Hepatocyte (in vitro differentiated cells): ENCODE data around the gene ART3. TPM values are rescaled to one million over a fixed set of nuclear protein-coding genes. Genes with fewer than 3 reads are reported as not detected.

Experiments
- DNase-seq: peaks from one replicate; pipeline ENCODE4 v3.0.0-alpha.2; 2016; ENCODE audit warnings: low spot score
- H2AFZ ChIP-seq: fragments of 200-600 bp; sonication (generic); 2 replicates; pipeline ENCODE4 v1.6.0; 2016; ENCODE audit warnings: antibody characterized with exemption, mild to moderate bottlenecking
- H3K27ac ChIP-seq: fragments of 200-600 bp; sonication (generic); 2 replicates; pipeline ENCODE4 v1.5.1; 2016; ENCODE audit warnings: mild to moderate bottlenecking
- H3K27me3 ChIP-seq: fragments of 200-600 bp; sonication (generic); 2 replicates; pipeline ENCODE4 v1.6.1; 2016
- H3K36me3 ChIP-seq: fragments of 200-600 bp; sonication (generic); replicated peaks from 2 replicates; pipeline ENCODE4 v1.5.1; 2016; ENCODE audit warnings: low read depth; ENCODE audit not compliant: insufficient read depth
- H3K4me1 ChIP-seq: fragments of 200-600 bp; sonication (generic); 2 replicates; pipeline ENCODE4 v1.5.1; 2016; ENCODE audit warnings: mild to moderate bottlenecking, moderate library complexity; ENCODE audit not compliant: insufficient read depth
- H3K4me2 ChIP-seq: fragments of 200-600 bp; sonication (generic); 2 replicates; pipeline ENCODE4 v1.6.0; 2016
- H3K4me3 ChIP-seq: fragments of 200-600 bp; sonication (generic); 2 replicates; pipeline ENCODE4 v1.5.1; 2016; ENCODE audit warnings: mild to moderate bottlenecking
- H3K79me2 ChIP-seq: fragments of 200-600 bp; sonication (generic); 2 replicates; pipeline ENCODE4 v1.6.0; 2017; ENCODE audit warnings: mild to moderate bottlenecking
- H3K9me2 ChIP-seq: fragments of 200-600 bp; sonication (generic); replicated peaks from 2 replicates; pipeline ENCODE4 v1.6.0; 2017; ENCODE audit warnings: mild to moderate bottlenecking; ENCODE audit not compliant: insufficient read depth
- H3K9me3 ChIP-seq: fragments of 200-600 bp; sonication (generic); 2 replicates; pipeline ENCODE4 v1.5.1; 2016; ENCODE audit warnings: low read depth, mild to moderate bottlenecking
- H4K20me1 ChIP-seq: fragments of 200-600 bp; sonication (generic); 2 replicates; pipeline ENCODE4 v1.6.0; 2016; ENCODE audit warnings: mild to moderate bottlenecking; ENCODE audit not compliant: insufficient read depth, poor library complexity, severe bottlenecking
- EZH2 ChIP-seq: fragments of 200-600 bp; sonication (generic); IDR thresholded peaks from 2 replicates; pipeline ENCODE4 v1.6.1; 2016; ENCODE audit warnings: antibody characterized with exemption, mild to moderate bottlenecking, borderline replicate concordance
- EZH2phosphoT487 ChIP-seq: fragments of 200-600 bp; sonication (generic); IDR thresholded peaks from one replicate; pipeline ENCODE4 v1.6.1; 2018; ENCODE audit warnings: antibody characterized with exemption, mild to moderate bottlenecking, low read depth, moderate library complexity; ENCODE audit not compliant: unreplicated experiment, severe bottlenecking
- WGBS: methylation state at CpG from one replicate; pipeline ENCODE4 v1.1.6; 2016; ENCODE audit warnings: low lambda C conversion rate; ENCODE audit errors: missing lambda C conversion rate; 5-methylcytosine and 5-hydroxymethylcytosine counted together
- polyA plus RNA-seq: library from polyadenylated mRNA; unstranded; fragments of >200 nt; fragmentation: Nextera tagmentation; extraction: Ambion mirVana; gene quantifications from 2 replicates; pipeline ENCODE4 v1.2.1, GENCODE V29; 2016
- total RNA-seq: library from RNA; depleted of rRNA; stranded (reverse); fragments of >200 nt; gene quantifications from 2 replicates; pipeline ENCODE4 v1.2.3, GENCODE V29; 2014
- TF ChIP-seq, protein P1 (sequence below): fragments of 200-600 bp; sonication (generic); IDR thresholded peaks from 2 replicates; pipeline ENCODE4 v1.5.1; 2016; ENCODE audit warnings: antibody characterized with exemption, mild to moderate bottlenecking; ENCODE audit not compliant: poor library complexity

Gene ART3, protein sequence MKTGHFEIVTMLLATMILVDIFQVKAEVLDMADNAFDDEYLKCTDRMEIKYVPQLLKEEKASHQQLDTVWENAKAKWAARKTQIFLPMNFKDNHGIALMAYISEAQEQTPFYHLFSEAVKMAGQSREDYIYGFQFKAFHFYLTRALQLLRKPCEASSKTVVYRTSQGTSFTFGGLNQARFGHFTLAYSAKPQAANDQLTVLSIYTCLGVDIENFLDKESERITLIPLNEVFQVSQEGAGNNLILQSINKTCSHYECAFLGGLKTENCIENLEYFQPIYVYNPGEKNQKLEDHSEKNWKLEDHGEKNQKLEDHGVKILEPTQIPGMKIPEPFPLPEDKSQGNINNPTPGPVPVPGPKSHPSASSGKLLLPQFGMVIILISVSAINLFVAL
- 0.90 and 1.0 TPM in 2 replicates for total RNA-seq
- 2.8 and 3.8 TPM in 2 replicates for polyA plus RNA-seq

GRCh38 chr4:76074468-76074867 is at the start of gene ART3:
TSS of gene ART3 (plus strand) at chr4:76074709. CDS start at chr4:76075890, 1,181 bp downstream.
- no peak for DNase-seq
- H3K27me3 ChIP-seq: no peaks in the 10 kb centered on the region
- no peaks in the 10 kb centered on the region for H3K79me2 ChIP-seq
- H4K20me1 ChIP-seq: no peaks in the 10 kb centered on the region
- no peak within 1 kb of the TSS for H2AFZ ChIP-seq
- H3K9me2 ChIP-seq: no peaks in the 10 kb centered on the region
- TF ChIP-seq, protein P1, sequence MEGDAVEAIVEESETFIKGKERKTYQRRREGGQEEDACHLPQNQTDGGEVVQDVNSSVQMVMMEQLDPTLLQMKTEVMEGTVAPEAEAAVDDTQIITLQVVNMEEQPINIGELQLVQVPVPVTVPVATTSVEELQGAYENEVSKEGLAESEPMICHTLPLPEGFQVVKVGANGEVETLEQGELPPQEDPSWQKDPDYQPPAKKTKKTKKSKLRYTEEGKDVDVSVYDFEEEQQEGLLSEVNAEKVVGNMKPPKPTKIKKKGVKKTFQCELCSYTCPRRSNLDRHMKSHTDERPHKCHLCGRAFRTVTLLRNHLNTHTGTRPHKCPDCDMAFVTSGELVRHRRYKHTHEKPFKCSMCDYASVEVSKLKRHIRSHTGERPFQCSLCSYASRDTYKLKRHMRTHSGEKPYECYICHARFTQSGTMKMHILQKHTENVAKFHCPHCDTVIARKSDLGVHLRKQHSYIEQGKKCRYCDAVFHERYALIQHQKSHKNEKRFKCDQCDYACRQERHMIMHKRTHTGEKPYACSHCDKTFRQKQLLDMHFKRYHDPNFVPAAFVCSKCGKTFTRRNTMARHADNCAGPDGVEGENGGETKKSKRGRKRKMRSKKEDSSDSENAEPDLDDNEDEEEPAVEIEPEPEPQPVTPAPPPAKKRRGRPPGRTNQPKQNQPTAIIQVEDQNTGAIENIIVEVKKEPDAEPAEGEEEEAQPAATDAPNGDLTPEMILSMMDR: no peak
- TF ChIP-seq EZH2phosphoT487 (no peak), EZH2 (no peak)
- H3K4me1 ChIP-seq: no peaks in the 10 kb centered on the region
- WGBS: 69% methylated on average over 1 of the region's 1 CpG
- H3K9me3 ChIP-seq: no peaks in the 10 kb centered on the region
- H3K27ac ChIP-seq: no peak within 1 kb of the TSS
- H3K4me2 ChIP-seq: no peak within 1 kb of the TSS
- no peak within 1 kb of the TSS for H3K4me3 ChIP-seq
- H3K36me3 ChIP-seq: no peaks in the 10 kb centered on the region

- Histone ChIP-seq H3K4me1 (no peaks in the 10 kb centered on the region), H3K27ac (no peak overlapping the region), H2AFZ (peak overlapping the region; percentile 49), H3K36me3 (no peaks in the 10 kb centered on the region), H3K9me3 (no peaks in the 10 kb centered on the region), H3K79me2 (no peaks in the 10 kb centered on the region), H3K9me2 (no peaks in the 10 kb centered on the region), H3K4me3 (no peak overlapping the region), H4K20me1 (no peaks in the 10 kb centered on the region), H3K27me3 (peaks cover 2% of the 10 kb centered on the region), H3K4me2 (peak overlapping the region; percentile 49)
- 74% methylated on average over 6 of the region's 6 CpGs for WGBS
- DNase-seq: no peak
- TF ChIP-seq EZH2 (no peak), EZH2phosphoT487 (no peak)
- TF ChIP-seq, protein P1: no peak
These were observed 46.2 kb upstream of the ART3 start for GRCh38 chr4:76028350-76028765.

GRCh38 chr4:76029300-76029699 is 45.2 kb upstream of the ART3 start:
- Histone ChIP-seq H3K4me3 (no peak overlapping the region), H4K20me1 (no peaks in the 10 kb centered on the region), H3K4me2 (no peak overlapping the region), H2AFZ (no peak overlapping the region), H3K9me2 (no peaks in the 10 kb centered on the region), H3K9me3 (no peaks in the 10 kb centered on the region), H3K79me2 (no peaks in the 10 kb centered on the region), H3K4me1 (no peaks in the 10 kb centered on the region), H3K27me3 (peaks cover 2% of the 10 kb centered on the region), H3K27ac (no peak overlapping the region), H3K36me3 (no peaks in the 10 kb centered on the region)
- WGBS: 73% methylated on average over 2 of the region's 2 CpGs
- TF ChIP-seq, protein P1: no peak
- TF ChIP-seq EZH2 (no peak), EZH2phosphoT487 (no peak)
- no peak for DNase-seq
